Activated T-cell treated with anti-CD3 and anti-CD28 coated beads, Interleukin-2, amount 50 U/mL, for 1 hour (primary cell): Measurements from ENCODE around the gene SLC1A6.
"Not testable (repeated sequence)": the region's sequence is repeated elsewhere in the genome, so short reads cannot be mapped to it uniquely, and the experiment has no call there.

ENCODE experiments used
- DNase-seq: peaks from one replicate; pipeline ENCODE4 v3.0.0-alpha.2; 2020

SLC1A6 gene

GRCh38 chr19:14954071-14954655 lies 25.5 kb downstream of the SLC1A6 start:
- DNase-seq = no peak

- no peak for DNase-seq
Measured at GRCh38 chr19:14952767-14953166, 26.9 kb downstream of the SLC1A6 start.

- no peak for DNase-seq
Measured at GRCh38 chr19:14950421-14950820, 29.2 kb downstream of the SLC1A6 start.

GRCh38 chr19:14949876-14950275 lies 29.8 kb downstream of the SLC1A6 start:
- DNase-seq = no peak

- DNase-seq = not testable (repeated sequence)
Measured at GRCh38 chr19:14949413-14949812, 30.3 kb downstream of the SLC1A6 start.

- no peak for DNase-seq
Measured at GRCh38 chr19:14944456-14944855, 35.2 kb downstream of the SLC1A6 start.

GRCh38 chr19:14943601-14944000 lies 36.1 kb downstream of the SLC1A6 start:
- DNase-seq = no peak

- no peak for DNase-seq
Measured at GRCh38 chr19:14941189-14941588, 38.5 kb downstream of the SLC1A6 start, which contains the start of gene OR7C2. Gene OR7C2, plus strand, starts transcription at chr19:14941489. Its CDS starts 0 bp downstream, at chr19:14941489.

- DNase-seq = no peak
Measured at GRCh38 chr19:14940266-14940665, 39.4 kb downstream of the SLC1A6 start.

GRCh38 chr19:14933506-14933905 lies 46.2 kb downstream of the SLC1A6 start:
- DNase-seq = no peak

- DNase-seq = no peak
Measured at GRCh38 chr19:14916848-14917247, 62.8 kb downstream of the SLC1A6 start.

- DNase-seq = no peak
Measured at GRCh38 chr19:14915116-14915515, 64.5 kb downstream of the SLC1A6 start.

- DNase-seq = no peak
Measured at GRCh38 chr19:14906711-14907110, 73.0 kb downstream of the SLC1A6 start.

GRCh38 chr19:14901675-14902260 lies 77.9 kb downstream of the SLC1A6 start:
- no peak for DNase-seq
